SHP77 (cell line): ENCODE data around the gene CHMP2A.
"Not testable (repeated sequence)": the region's sequence is repeated elsewhere in the genome, so short reads cannot be mapped to it uniquely, and the experiment has no call there.

Experiments
- DNase-seq, 2 experiments: peaks; one replicate each; lab custom pipeline; 2025; lab: John Stamatoyannopoulos, UW

The CHMP2A gene

DNA sequence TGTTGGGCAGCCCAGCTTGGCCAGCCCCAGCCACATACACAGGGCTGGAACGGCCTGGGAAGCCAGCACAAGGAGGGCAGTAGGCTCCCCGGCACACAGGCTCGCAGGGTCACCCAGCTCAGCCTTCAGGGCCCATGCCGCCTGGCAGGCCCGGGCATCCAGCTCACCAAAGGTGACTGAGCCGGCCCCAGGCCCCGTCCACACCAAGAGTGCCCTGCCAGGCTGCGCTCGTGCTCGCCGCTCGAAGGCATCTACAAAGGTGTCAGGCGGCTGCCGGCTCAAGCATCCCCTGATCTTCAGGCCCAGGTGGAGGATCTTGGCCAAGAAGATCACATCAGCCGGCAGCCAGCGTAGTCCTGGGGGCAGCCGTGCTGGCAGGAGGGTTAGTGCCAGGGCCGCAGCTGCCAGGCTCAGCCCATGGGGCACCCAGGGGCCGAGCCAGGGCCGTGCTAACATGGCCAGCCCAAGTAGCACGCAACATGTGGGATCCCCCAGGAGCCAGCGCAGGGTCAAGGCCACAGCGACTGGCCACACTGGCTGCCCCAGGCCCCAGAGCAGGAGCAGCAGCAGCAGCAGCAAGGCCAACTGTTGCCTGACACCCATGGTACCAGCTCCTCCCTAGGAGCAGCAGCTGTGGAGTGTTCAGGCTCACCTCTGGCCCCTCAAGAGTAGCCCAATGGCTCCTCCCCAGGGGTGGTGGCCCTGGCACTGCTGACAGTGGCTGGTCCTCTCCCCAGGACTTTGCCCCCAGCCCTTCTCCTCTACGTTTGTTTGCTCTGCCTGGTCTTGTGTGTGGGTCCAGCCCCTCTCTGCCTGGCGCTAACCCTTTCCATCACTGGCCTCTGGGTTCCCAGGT is 43.3 kb downstream of the CHMP2A start, which contains the start of gene SLC27A5:
SLC27A5 (minus strand) TSS at position 640 of the 856 bp plus-strand sequence; CDS start at position 603, 37 bp downstream.
- DNase-seq, result no peak

GRCh38 chr19:58510084-58510862 is 44.6 kb downstream of the CHMP2A start:
- DNase-seq, result no peak

DNA sequence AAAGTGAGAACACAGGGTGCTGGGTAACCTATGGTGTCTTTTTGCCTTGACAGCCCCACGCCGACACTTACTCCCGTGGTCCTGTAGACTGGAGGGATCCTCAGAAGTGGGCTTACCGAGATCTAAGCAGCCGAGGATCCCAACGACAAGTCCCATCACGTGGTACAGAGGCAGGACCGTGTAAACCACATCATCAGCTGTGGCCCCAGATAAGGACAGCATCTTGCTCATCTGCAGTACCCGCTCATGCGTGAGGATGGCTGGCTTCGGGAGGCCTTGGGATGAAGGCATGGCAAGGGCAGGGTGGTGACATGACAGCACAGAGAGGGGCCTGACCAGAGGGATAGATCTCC is 45.2 kb downstream of the CHMP2A start:
- no peak for DNase-seq

DNA sequence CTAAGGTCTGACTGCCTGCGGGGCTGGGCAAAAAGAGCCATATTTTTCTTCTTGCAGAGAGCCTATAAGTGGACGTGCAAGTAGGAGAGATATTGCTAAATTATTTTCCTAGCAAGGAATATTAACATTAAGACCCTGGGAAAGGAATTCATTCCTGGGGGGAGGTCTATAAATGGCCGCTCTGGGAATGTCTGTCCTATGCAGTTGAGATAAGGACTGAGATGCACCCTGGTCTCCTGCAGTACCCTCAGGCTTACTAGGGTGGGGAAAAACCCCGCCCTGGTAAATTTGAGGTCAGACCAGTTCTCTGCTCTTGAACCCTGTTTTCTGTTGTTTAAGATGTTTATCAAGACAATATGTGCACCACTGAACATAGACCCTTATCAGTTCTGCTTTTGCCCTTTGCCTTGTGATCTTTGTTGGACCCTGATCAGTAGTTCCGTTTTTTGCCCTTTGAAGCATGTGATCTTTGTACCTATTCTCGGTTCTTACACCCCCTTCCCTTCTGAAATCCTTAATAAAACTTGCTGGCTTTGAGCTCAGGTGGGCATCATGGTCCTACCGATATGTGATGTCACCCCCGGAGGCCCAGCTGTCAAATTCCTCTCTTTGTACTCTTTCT is 47.2 kb downstream of the CHMP2A start:
- not testable (repeated sequence) for DNase-seq
